ENCODE results near the gene ADARB2. TPM values are rescaled to one million over a fixed set of nuclear protein-coding genes. Genes with fewer than 3 reads are reported as not detected.

Gene ADARB2
- total and polyA plus RNA-seq, 2 experiments from 2014 or later, result 2.0 to 5.0 TPM

DNA sequence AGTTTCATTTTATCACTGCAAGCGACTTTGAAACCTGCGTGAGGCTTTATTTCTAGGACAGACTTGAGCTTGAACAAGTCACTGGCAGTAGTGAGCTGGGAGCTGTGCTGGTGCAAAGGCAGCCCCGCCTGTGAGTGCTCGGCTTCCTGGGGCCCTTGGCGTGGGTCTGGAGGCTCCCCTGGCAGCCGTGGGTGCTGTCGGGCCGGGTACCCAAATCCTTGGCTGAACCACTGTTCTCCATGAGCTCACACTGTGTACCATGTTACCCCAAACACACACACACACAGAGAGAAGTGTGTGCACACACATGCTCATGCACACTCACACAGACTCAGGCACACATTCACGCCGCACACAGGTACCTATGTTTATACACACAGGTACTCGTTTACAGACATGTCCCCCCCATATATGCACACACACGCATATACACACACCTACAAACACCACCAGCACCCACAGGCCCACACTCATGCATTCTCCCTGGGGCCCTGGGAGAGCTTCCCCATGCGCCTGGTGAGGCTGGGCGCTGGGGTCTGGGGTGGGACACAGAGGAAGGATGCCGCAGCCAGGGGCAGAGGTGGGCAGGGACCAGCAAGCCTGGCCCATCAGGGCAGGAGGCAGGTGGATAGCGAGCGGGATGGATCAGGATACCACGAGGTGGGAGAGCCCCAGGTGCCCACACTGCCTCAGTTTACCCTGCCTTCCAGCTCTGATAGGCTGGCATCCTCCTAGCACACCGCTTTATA lies 158.8 kb downstream of the ADARB2 start:
- no peaks in the 10 kb centered on the region for H3K9me2 ChIP-seq (ENCODE audit: insufficient read depth)
- no peak for ATAC-seq
- DNase-seq (ENCODE audit: low spot score), result no peak
- Mint-ChIP-seq H3K9me3 (0 out of 3 replicates have a peak, but pooled peaks cover 3% of the 10 kb centered on the region), H3K36me3 (ENCODE audit: low read depth) (no peaks in the 10 kb centered on the region), H3K27me3 (ENCODE audit: insufficient read depth, low read depth, poor library complexity) (peaks cover 3% of the 10 kb centered on the region), H3K4me3 (no peak overlapping the region), H3K4me1 (no peaks in the 10 kb centered on the region), H3K27ac (no peak overlapping the region)
- H4K20me1 ChIP-seq (replicated peaks; ENCODE audit: insufficient read depth), result no peaks in the 10 kb centered on the region
- no peak overlapping the region for H3K27ac ChIP-seq (ENCODE audit: low read depth)
- no peak overlapping the region for H3K4me3 ChIP-seq
- TF ChIP-seq NANOG (IDR thresholded peaks at IDR 0.05; ENCODE audit: borderline replicate concordance) (no peak), ZNF114 (CRISPR knock-in tag; IDR thresholded peaks at IDR 0.05) (no peak), CREB1 (CRISPR knock-in tag; IDR thresholded peaks at IDR 0.05; ENCODE audit: low read depth) (no peak), ZNF331 (CRISPR knock-in tag; IDR thresholded peaks at IDR 0.05; ENCODE audit: low read depth) (no peak), EZH2 (IDR thresholded peaks at IDR 0.05; ENCODE audit: low read depth, unreplicated experiment) (no peak), EZH2phosphoT487 (IDR thresholded peaks at IDR 0.05; ENCODE audit: unreplicated experiment) (no peak), JUNB (IDR thresholded peaks at IDR 0.05; ENCODE audit: unreplicated experiment) (no peak), STAT1 (IDR thresholded peaks at IDR 0.05; ENCODE audit: unreplicated experiment) (no peak), POLR2AphosphoS5 (IDR thresholded peaks at IDR 0.05; ENCODE audit: low read depth) (no peak)
- TF ChIP-seq, protein P1, sequence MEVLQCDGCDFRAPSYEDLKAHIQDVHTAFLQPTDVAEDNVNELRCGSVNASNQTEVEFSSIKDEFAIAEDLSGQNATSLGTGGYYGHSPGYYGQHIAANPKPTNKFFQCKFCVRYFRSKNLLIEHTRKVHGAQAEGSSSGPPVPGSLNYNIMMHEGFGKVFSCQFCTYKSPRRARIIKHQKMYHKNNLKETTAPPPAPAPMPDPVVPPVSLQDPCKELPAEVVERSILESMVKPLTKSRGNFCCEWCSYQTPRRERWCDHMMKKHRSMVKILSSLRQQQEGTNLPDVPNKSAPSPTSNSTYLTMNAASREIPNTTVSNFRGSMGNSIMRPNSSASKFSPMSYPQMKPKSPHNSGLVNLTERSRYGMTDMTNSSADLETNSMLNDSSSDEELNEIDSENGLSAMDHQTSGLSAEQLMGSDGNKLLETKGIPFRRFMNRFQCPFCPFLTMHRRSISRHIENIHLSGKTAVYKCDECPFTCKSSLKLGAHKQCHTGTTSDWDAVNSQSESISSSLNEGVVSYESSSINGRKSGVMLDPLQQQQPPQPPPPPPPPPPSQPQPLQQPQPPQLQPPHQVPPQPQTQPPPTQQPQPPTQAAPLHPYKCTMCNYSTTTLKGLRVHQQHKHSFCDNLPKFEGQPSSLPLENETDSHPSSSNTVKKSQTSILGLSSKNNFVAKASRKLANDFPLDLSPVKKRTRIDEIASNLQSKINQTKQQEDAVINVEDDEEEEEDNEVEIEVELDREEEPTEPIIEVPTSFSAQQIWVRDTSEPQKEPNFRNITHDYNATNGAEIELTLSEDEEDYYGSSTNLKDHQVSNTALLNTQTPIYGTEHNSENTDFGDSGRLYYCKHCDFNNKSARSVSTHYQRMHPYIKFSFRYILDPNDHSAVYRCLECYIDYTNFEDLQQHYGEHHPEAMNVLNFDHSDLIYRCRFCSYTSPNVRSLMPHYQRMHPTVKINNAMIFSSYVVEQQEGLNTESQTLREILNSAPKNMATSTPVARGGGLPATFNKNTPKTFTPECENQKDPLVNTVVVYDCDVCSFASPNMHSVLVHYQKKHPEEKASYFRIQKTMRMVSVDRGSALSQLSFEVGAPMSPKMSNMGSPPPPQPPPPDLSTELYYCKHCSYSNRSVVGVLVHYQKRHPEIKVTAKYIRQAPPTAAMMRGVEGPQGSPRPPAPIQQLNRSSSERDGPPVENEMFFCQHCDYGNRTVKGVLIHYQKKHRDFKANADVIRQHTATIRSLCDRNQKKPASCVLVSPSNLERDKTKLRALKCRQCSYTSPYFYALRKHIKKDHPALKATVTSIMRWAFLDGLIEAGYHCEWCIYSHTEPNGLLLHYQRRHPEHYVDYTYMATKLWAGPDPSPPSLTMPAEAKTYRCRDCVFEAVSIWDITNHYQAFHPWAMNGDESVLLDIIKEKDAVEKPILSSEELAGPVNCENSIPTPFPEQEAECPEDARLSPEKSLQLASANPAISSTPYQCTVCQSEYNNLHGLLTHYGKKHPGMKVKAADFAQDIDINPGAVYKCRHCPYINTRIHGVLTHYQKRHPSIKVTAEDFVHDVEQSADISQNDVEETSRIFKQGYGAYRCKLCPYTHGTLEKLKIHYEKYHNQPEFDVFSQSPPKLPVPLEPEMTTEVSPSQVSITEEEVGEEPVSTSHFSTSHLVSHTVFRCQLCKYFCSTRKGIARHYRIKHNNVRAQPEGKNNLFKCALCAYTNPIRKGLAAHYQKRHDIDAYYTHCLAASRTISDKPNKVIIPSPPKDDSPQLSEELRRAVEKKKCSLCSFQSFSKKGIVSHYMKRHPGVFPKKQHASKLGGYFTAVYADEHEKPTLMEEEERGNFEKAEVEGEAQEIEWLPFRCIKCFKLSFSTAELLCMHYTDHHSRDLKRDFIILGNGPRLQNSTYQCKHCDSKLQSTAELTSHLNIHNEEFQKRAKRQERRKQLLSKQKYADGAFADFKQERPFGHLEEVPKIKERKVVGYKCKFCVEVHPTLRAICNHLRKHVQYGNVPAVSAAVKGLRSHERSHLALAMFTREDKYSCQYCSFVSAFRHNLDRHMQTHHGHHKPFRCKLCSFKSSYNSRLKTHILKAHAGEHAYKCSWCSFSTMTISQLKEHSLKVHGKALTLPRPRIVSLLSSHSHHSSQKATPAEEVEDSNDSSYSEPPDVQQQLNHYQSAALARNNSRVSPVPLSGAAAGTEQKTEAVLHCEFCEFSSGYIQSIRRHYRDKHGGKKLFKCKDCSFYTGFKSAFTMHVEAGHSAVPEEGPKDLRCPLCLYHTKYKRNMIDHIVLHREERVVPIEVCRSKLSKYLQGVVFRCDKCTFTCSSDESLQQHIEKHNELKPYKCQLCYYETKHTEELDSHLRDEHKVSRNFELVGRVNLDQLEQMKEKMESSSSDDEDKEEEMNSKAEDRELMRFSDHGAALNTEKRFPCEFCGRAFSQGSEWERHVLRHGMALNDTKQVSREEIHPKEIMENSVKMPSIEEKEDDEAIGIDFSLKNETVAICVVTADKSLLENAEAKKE (CRISPR knock-in tag; IDR thresholded peaks at IDR 0.05), result no peak
- TF ChIP-seq, protein P2, sequence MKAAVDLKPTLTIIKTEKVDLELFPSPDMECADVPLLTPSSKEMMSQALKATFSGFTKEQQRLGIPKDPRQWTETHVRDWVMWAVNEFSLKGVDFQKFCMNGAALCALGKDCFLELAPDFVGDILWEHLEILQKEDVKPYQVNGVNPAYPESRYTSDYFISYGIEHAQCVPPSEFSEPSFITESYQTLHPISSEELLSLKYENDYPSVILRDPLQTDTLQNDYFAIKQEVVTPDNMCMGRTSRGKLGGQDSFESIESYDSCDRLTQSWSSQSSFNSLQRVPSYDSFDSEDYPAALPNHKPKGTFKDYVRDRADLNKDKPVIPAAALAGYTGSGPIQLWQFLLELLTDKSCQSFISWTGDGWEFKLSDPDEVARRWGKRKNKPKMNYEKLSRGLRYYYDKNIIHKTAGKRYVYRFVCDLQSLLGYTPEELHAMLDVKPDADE (IDR thresholded peaks at IDR 0.05), result no peak
- TF ChIP-seq, protein P3, sequence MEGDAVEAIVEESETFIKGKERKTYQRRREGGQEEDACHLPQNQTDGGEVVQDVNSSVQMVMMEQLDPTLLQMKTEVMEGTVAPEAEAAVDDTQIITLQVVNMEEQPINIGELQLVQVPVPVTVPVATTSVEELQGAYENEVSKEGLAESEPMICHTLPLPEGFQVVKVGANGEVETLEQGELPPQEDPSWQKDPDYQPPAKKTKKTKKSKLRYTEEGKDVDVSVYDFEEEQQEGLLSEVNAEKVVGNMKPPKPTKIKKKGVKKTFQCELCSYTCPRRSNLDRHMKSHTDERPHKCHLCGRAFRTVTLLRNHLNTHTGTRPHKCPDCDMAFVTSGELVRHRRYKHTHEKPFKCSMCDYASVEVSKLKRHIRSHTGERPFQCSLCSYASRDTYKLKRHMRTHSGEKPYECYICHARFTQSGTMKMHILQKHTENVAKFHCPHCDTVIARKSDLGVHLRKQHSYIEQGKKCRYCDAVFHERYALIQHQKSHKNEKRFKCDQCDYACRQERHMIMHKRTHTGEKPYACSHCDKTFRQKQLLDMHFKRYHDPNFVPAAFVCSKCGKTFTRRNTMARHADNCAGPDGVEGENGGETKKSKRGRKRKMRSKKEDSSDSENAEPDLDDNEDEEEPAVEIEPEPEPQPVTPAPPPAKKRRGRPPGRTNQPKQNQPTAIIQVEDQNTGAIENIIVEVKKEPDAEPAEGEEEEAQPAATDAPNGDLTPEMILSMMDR (conservative IDR thresholded peaks at IDR 0.05; ENCODE audit: low read depth in 2 of 2), result no peak
- TF ChIP-seq, protein P4, sequence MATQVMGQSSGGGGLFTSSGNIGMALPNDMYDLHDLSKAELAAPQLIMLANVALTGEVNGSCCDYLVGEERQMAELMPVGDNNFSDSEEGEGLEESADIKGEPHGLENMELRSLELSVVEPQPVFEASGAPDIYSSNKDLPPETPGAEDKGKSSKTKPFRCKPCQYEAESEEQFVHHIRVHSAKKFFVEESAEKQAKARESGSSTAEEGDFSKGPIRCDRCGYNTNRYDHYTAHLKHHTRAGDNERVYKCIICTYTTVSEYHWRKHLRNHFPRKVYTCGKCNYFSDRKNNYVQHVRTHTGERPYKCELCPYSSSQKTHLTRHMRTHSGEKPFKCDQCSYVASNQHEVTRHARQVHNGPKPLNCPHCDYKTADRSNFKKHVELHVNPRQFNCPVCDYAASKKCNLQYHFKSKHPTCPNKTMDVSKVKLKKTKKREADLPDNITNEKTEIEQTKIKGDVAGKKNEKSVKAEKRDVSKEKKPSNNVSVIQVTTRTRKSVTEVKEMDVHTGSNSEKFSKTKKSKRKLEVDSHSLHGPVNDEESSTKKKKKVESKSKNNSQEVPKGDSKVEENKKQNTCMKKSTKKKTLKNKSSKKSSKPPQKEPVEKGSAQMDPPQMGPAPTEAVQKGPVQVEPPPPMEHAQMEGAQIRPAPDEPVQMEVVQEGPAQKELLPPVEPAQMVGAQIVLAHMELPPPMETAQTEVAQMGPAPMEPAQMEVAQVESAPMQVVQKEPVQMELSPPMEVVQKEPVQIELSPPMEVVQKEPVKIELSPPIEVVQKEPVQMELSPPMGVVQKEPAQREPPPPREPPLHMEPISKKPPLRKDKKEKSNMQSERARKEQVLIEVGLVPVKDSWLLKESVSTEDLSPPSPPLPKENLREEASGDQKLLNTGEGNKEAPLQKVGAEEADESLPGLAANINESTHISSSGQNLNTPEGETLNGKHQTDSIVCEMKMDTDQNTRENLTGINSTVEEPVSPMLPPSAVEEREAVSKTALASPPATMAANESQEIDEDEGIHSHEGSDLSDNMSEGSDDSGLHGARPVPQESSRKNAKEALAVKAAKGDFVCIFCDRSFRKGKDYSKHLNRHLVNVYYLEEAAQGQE (IDR thresholded peaks at IDR 0.05; ENCODE audit: unreplicated experiment), result no peak
- H3K36me3 ChIP-seq (ENCODE audit: insufficient read depth), result no peaks in the 10 kb centered on the region
- no peaks in the 10 kb centered on the region for H3K4me1 ChIP-seq (ENCODE audit: insufficient read depth)
- no peaks in the 10 kb centered on the region for H3F3A ChIP-seq (replicated peaks; ENCODE audit: low read depth)
- no peak overlapping the region for H3K4me2 ChIP-seq
- H3K27me3 ChIP-seq (ENCODE audit: insufficient read depth), result no peaks in the 10 kb centered on the region
- no peak overlapping the region for H2AFZ ChIP-seq
- H3K79me2 ChIP-seq (replicated peaks; ENCODE audit: insufficient read depth), result no peaks in the 10 kb centered on the region
